PC-9 (cell line): ENCODE measurements around the gene THBS3.

Source experiments
- EZH2 ChIP-seq: fragments of 200-600 bp; sonication (generic); IDR thresholded peaks from 2 replicates; pipeline ENCODE4 v1.8.0; 2017; ENCODE audit warnings: antibody characterized with exemption, low read depth
- TF ChIP-seq, protein P1 (sequence below): fragments of 200-600 bp; sonication (generic); conservative IDR thresholded peaks from 2 replicates; pipeline ENCODE4 v1.6.1; 2017; ENCODE audit warnings: mixed run types, antibody characterized with exemption, mild to moderate bottlenecking, moderate library complexity

DNA sequence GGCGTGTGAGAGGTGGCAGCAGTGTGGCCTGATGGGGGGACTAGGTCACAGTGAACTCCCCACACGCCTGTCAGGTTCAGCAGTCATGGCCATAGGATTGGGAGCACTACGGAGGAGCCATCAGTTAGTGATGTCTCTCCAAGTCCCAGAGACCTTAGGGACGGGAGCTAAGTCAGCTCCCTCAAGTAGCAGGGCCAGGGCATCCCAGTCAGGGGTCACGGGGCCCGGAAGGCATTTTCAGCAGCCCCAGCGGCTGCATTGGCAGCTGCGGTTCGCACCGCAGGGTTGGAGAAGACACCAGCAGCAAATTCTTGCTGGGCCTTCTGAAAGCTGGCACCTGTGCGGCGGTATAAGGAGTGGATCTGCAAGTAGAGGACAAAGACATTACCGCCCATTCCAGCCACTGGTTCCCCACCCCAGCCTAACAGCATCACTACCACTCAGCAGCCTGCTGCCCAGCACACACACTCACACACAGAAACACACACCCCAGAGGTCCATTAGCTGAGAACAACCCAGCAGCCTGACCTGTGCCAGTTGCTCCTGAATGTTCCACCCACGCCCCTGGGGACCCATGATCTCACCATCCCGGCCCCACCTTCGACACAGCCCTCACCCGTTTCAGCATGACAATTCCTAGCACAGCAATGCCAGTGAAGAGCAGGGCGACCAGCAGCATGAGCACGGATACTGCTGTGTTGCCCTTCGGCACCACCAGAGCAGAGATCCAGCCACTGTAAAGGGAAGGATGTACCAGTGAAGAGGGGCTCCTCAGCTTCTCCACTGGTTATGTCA lies 48.6 kb upstream of the THBS3 start:
- TF ChIP-seq, protein P1, sequence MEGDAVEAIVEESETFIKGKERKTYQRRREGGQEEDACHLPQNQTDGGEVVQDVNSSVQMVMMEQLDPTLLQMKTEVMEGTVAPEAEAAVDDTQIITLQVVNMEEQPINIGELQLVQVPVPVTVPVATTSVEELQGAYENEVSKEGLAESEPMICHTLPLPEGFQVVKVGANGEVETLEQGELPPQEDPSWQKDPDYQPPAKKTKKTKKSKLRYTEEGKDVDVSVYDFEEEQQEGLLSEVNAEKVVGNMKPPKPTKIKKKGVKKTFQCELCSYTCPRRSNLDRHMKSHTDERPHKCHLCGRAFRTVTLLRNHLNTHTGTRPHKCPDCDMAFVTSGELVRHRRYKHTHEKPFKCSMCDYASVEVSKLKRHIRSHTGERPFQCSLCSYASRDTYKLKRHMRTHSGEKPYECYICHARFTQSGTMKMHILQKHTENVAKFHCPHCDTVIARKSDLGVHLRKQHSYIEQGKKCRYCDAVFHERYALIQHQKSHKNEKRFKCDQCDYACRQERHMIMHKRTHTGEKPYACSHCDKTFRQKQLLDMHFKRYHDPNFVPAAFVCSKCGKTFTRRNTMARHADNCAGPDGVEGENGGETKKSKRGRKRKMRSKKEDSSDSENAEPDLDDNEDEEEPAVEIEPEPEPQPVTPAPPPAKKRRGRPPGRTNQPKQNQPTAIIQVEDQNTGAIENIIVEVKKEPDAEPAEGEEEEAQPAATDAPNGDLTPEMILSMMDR: no peak
- no peak for TF ChIP-seq EZH2
